NCI-H128 (cell line): ENCODE data around the gene PANX3.

Source experiments
- DNase-seq: peaks from one replicate; lab custom pipeline; 2025; ENCODE audit not compliant: unreplicated experiment; lab: John Stamatoyannopoulos, UW

The PANX3 gene

DNA sequence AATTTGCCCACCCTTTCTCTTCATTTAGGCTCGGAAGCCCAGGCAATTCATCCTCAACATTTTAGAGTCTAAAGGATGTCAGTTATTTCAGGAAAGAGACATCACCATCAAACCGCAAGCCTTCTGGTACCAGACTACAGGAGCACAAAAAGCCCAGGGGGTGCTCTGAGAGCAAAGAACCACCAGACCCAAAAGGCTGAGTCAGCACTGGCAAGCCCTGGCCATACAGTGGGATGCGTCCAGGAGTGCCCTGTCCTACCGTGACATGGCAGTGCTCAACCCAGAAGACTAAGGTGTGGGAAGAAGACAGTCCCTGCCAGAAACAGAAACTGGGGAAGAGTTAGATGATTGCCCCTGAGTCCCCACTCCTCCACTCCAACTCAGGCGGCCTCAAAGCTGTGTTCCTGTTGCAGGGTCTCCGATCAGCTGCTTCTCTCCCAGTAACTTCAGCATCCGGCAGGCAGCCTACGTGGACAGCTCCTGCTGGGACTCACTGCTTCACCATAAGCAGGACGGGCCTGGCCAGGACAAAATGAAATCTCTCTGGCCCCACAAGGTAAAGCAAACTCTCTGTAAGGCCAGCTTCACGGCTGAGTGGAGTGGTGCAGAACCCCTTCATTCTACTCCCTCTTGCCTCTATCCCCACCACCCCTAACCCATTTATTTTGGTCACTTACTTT lies 1.5 kb downstream of the PANX3 start:
- no peak for DNase-seq

DNA sequence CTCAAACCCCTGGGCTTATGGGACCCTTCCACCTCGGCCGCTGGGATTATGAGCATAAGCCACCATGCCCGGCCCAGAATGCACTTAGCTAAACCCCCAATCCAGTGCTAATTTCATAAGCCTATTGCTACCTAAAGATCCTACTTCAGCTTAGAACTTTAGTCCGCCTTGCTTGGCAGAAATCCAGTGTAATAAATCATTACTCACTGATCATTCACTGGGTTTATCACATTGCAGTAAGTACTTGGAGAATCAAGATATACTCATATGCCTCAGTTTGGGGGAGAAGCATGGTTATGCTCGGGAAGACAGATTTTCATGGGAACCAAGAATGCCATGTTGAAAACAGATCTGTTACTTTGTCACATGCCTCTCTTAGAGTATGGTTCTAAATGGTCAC lies 7.6 kb downstream of the PANX3 start:
- DNase-seq: no peak

DNA sequence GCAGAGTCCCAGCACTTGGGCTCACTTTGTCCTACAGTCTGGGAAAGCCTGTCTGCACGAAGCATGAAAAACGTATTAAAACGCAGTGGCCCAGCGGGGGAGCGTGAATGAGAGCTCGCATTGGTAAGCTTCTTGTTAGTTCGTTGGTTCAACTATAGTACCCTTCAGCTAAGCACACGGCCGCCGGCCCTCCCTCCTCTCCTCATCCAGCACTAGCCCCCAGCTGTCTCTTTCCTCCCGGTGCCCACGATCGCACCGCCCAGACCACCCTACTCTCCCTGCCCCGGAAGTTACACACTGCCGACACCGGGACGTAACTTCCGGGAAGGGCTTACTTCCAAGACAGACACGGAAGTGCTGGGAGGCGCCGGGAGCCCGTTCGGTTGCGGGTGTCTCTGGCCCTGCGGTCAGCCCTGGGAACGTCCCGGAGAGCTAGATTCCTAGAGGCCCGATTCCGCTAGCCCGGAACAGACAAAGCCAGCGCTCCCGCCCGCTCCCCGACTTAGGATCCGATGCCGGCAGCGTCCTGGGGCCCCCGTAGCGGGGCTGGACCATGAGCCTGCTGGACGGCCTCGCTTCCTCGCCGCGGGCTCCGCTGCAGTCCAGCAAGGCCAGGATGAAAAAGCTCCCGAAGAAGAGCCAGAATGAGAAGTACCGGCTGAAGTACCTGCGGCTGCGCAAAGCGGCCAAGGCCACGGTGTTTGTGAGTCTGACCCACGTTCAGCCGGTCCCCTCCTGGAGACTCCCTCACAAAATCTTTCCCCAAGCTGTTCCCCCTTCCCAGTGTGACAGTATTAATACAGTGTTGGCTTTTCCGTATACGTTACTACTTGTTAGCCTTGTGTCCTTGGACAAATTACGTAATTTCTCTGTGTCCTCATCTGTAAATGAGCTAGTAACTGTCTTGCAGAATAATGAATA lies 11.6 kb downstream of the PANX3 start, which contains the start of gene TBRG1:
TBRG1 (plus strand) TSS at position 334 of the 921 bp plus-strand sequence; CDS start at position 554, 220 bp downstream.
- DNase-seq: peak; percentile 52

DNA sequence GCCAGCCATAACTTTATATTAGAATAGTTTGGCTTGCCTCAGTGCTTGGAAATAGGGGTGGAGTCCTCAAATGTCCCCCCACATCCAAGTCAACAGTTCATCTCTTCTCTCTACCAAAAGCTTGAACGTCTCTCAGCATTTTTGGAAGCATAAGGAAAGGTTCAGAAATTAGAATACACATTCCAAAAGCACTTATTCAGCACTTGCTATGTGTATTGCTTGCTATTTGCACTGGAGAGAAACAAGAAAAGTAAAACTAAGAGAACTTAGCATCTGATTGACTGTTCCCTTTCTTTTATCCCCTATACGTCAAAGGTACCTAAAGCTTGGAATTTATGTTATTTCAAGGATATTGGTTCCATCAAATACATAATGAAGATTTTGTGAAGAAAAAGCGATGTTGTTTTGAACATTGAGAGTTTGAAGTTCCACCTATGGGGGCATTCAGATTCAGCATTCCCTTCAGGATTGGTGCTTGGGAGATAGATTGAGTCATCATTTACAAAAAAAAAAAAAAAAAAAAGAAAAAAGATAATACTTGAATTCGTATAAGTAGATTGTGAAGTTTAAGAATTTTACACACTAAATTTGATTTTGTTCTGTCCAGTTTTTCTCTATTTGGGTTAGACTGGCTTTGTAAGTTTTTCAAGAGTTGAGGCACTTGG lies 12.8 kb downstream of the PANX3 start:
- DNase-seq: no peak

DNA sequence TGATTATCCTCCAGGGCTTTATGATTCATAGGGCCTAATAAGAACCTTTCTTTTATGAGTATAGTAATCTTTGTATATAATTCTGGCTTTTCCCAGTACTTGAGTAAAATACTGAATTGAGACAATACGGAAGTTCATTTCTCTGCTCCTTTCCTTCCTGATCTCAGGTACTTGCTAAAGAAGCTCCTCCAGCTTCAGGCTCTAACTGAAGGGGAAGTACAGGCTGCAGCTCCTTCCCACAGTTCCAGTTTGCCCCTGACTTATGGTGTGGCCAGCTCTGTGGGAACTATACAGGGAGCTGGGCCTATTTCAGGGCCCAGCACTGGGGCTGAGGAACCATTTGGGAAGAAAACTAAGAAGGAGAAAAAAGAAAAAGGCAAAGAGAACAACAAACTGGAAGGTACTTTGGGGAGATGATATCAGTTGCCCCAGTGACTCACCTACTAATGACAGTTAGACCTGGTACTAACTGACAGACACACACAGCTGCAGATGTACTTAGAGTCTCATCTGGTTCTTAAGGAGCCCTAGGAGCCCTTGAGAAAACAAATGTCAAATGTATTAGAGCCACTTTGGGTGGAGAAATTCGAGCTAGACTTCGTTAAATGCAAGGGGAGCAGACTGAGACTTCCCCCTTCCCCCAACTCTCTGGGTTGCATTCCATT lies 14.4 kb downstream of the PANX3 start:
- no peak for DNase-seq

DNA sequence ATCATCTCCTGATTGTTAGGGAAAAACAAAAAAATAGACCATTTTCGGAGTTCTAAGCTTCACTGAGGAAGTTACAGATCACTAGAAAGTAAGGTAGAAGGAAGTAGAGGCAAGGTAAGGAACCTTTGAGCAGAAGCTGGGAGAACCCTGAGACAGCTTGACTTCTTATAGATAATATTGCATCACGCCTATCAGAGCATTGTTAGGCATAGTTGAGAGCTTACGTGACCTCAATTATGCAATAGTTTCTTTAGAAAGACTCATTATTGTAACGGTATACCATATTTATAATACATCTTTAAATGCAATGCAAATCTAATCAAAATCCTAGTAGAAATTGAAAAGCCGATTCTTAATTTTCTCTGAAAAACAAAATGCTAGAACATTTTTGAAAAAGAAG lies 16.3 kb downstream of the PANX3 start:
- DNase-seq: no peak

DNA sequence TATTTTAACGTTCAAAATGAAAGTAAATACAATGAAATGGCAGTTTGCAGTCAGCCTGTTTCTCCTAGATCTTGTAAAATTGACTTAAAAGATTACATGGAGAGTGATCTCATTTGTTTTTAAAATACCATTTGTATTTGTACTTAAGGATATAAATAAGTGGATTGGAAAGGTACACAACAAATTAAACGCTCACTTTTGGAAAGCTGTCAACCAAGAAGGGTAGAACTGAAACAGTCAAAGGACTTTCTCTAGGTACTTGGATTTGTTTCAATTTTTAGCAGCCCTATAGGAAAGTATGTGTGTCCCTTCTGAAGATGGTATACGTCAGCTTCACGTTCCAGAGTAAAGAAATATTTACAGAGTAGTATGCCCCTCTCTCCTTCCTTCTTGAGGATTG lies 18.7 kb downstream of the PANX3 start:
- no peak for DNase-seq

DNA sequence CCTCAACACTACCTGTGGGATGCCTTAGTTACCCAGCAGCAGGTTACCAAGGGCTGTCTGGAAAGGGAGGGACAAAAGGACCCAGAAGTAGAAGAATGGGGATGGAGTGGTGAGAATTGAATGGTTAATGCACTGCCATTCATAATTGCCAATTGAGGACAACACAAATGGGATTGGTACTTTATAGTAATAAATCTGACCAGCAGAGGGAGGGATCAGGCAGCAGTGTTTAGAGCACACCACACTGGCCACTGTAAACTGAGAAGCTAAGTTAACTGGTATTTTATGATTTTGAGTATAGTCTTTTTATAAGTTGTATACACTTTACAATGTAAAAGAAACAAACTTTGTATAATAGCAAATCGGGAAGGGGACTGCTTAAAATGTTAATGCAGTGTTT lies 22.1 kb downstream of the PANX3 start:
- DNase-seq: no peak

DNA sequence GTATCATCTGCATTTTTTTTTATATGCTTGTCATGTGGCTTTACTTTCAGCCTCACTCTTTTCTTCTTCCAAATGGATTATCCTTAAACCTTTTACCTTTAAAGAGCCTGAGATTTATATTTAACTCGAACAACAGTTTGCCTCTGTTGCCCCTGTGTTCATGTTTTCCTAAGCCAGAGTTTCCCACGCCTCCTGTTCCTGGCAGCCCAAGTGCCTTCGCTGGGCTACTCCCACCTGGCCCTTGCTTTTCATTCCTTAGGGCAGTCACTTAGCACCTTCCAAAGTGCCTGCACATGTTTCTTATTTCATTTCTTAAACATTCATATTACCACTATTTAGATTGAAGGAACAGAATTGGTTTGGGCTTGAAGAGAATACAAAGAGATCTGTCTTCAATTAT lies 24.7 kb downstream of the PANX3 start:
- no peak for DNase-seq

DNA sequence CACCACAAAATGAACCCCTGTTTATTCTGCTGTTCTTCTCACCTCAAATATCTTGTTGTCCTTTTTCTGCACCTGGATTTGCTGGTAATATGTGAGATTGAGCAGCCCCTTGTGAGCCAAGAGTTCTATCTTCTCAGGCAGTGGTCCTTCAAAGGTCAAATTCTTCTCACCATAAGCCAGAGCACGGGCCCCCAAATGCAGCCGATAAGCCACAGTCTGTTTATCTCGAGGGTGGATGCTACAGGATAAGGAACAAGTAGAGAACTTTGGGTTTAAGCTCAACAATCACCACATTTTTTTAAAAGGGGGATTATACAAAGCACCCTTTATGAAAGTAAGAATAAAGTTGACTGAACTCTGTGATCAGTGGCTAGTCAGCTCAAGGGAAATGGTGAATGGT lies 27.3 kb downstream of the PANX3 start:
- no peak for DNase-seq

DNA sequence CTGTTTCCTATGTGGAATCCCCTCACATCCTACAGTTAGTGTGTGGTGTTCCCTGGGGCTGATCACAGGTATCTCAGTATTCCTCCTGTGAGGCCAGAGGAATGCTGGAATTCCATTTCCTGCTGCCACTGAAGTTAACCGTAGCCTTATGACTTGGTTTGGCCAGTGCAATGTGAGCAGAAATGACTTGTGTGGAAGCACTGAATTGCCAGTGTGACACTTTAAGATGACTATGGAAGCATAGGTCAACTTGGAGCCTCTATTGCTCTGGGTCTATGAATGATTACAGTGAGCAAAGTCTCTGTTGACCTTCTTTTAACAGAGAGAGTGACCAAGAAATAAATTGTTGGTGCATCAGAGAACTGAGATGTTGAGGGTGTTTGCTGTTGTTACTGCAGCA lies 28.0 kb downstream of the PANX3 start:
- no peak for DNase-seq

DNA sequence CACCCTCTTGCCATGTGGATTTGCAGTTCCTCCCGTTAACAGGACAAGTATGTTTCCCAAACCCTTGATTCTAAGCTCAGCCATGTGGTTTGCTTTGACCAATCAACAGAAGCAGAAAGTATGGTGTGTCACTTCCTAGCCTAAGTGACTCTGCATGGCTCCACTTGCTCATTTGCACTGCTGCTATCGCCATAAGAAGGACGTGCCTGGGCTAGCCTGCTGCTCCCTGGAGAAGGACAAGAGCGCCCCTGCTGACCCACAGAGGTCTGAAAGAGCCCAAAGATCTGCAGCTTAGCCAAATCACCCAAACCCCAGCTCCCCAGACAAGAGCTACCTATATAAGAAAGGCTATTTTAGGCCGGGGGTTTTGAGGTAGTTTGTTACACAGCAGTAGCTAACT lies 29.4 kb downstream of the PANX3 start:
- DNase-seq: no peak

DNA sequence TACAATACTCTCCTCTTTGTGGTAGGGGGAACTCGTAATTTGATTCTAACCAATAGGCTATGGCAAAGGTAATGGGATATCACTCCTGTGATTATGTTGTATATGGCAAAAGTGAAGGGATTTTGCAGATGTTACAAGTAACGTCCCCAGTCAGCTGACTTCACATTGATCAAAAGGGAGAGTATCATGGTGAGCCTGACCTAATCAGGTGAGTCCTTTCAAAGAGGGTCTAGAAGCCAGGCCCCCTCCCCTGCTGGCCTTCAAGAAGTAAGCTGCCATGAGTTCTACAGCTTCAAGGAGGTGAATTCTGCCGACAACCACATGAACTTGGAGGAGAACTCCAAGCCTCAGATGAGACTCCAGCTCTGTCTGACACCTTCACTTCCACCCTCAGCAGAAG lies 31.4 kb downstream of the PANX3 start:
- no peak for DNase-seq

DNA sequence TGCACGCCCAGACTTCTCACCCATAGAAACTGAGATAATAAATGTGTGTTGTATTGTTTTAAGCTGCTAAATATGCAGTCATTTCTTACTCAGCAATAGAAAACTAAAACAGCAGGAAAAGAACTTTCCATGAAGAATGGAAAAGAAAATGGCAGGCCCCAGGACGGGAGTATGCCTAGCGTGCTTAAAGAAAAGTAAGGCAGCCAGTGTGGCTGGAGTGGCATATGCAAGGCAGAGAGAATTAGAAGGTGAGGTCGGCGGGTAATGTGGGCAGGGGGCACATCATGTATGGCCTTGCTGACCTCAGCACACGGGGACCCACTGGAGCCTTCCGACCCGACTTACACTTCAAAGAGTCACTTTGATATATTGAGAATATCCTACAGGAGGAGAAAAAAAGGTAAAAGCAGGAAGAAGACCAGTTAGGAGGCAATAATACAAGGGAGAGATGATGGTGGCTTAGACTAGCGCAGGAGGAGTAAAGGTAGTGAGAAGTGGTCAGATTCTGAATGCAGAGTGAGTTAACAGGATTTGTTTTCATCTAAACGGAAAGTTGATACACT lies 31.9 kb downstream of the PANX3 start:
- DNase-seq: no peak

DNA sequence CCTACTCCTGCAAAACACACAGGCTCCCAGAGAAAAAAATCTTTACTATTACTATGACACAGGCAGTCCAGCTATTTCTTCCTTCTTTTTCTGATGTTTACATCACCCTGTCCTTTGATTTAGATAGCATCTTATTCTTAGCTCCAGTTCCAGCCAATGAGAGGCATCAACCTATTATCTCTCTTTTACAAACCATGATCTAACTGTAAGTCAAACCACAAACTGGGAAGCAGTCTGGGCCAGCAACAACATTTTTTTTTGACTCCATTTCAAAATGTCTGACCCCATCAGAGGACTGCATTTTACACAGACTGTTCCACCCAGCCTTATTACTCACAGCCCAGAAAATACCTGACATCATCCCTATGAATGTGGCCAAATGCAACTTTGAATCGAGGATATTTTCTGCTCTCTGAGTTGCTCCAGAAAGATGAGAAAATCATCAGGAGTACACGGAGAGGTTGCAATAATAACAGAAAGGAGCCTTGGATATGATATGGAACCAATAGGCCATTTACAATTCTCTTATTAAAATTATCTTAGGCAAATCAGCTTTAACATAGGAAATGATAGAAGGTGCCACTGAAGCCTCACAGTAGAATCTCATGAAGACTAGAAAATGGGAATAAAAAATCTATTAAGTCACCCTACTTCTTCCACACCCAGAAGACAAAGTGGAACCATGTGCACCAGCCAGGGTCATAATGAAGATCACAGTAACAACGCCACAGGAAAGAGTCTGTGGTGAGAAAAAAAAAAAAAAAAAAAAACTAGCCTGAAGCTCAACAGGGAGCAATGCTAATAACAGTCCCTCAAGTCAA lies 32.6 kb downstream of the PANX3 start:
- DNase-seq: no peak

DNA sequence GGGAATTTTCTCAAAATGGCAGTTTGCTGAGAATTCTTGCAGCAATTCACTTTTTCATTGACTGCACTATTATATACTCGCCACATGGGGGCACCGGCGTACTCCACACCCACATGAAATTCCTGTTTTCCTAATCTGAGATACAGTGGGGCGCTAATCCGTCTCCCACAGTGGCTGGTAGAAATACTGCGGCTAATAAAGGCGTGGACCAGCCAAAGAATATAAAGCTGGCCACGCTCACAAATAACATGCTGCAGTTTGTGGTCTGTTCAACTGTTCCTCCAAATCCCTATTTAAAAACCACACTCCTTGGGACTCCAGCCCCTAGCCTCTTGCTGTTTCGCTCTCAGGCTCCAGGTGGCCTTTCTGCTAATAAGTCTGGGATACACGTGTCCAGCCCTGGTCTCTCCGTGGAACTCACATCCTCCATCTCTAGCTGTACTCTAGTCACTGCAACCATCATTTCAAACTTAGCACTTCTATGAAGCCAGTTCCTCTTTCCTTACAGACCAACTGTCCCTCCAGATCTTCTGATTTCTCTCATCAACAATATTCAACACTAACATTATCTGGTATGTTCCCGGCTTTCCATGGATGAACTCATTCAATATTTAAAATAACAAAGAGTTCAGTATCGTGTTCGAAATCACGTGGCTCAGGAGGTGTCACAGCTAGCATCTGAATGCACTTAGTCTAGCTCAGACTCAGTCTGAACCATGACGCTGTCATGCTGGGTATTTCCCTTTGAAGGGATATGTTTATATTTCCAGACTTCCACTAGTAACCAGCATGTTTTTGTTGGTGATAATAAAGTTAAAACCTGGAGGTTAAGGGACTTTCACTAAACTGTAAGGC lies 33.4 kb downstream of the PANX3 start:
- DNase-seq: no peak

DNA sequence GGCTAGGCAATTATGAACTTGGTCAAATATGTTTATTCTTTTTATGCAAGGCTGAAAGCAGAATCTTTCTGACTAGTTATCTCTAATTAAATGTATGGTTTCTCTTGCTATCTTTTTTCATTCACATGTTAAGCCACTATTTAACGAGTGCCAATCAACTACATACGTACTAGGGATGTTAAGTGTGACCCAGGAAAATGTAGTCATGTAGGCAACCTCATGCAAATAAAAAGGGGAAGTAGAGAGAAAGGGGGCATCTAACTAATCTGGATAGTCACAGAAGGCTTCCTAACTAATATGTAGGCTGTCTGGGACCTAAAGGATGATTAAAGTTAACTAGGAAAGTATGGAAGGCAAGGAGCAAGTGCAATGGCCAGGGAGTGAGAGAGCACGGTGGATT lies 34.9 kb downstream of the PANX3 start:
- no peak for DNase-seq

DNA sequence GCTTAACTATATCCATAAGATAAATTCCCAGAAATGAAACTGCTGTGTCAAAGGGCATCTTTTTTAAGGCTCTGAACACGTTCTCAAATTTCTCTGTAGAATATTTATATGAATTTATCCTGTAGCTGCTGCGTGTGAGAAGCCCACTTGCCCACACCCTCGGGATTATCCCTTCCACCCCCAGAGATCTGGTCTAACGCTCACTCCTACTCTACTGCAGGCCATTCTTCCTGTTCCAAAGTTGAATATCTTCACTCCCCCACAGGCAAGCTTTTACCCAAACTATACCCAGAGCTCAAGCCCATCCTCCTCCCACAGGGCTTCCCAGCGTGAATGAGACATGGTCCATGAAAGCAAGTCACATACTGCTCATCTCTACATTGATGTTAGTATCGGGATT lies 37.4 kb downstream of the PANX3 start:
- DNase-seq: no peak
